GM20000 (cell line): Measurements from ENCODE around the gene SPSB4.

ENCODE experiments used
- DNase-seq: peaks from one replicate; pipeline ENCODE4 v3.0.0; 2012; ENCODE audit warnings: low spot score
- TF ChIP-seq, protein P1 (sequence below): IDR thresholded peaks from 2 replicates; pipeline ENCODE4 v1.5.1; 2012; ENCODE audit warnings: mild to moderate bottlenecking, control low read depth; ENCODE audit errors: extremely low read depth, missing control alignments

The SPSB4 gene

DNA sequence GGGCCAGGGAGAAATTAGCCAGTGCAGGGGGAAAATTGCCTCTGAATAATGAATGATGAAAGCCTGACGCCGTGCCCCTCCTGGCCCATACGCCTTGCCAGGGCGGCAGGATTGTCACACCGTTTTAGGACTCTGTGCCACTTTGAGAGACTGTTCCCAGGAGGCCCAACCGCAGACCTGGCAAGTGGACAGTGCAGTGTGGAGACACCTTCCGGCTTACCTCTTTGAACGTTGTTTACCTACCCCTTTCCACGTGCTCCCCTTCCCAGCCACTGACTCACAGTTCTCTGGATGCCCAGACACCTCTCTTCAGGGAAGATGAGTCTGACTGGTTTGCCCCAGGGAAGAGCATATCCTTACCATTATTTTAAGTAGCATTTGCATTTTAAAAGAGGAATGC is 96.5 kb downstream of the SPSB4 start:
- DNase-seq = no peak
- TF ChIP-seq, protein P1, sequence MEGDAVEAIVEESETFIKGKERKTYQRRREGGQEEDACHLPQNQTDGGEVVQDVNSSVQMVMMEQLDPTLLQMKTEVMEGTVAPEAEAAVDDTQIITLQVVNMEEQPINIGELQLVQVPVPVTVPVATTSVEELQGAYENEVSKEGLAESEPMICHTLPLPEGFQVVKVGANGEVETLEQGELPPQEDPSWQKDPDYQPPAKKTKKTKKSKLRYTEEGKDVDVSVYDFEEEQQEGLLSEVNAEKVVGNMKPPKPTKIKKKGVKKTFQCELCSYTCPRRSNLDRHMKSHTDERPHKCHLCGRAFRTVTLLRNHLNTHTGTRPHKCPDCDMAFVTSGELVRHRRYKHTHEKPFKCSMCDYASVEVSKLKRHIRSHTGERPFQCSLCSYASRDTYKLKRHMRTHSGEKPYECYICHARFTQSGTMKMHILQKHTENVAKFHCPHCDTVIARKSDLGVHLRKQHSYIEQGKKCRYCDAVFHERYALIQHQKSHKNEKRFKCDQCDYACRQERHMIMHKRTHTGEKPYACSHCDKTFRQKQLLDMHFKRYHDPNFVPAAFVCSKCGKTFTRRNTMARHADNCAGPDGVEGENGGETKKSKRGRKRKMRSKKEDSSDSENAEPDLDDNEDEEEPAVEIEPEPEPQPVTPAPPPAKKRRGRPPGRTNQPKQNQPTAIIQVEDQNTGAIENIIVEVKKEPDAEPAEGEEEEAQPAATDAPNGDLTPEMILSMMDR = no peak

DNA sequence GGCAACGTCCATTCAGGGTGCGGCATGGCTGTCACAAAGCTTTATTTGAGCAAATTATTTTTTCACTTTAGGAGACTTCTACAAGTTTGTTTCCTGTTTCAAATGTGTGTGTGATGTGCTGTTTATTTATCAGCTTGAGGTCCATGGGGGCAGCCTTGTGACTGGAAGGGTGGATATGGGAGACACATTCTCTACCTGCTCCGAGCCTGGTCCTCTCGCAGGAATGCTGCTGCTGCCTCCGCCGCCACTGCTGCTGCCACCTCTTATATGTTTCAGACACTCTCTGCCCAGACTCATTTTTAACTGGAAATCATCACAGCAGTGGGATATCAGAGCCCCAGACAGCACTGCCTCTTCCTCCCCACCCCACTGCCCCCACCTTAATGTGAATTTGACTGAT is 97.0 kb downstream of the SPSB4 start:
- TF ChIP-seq, protein P1 = no peak
- DNase-seq = no peak

- TF ChIP-seq, protein P1 = no peak
- no peak for DNase-seq
Observed at GRCh38 chr3:141148770-141149169, 97.6 kb downstream of the SPSB4 start.

DNA sequence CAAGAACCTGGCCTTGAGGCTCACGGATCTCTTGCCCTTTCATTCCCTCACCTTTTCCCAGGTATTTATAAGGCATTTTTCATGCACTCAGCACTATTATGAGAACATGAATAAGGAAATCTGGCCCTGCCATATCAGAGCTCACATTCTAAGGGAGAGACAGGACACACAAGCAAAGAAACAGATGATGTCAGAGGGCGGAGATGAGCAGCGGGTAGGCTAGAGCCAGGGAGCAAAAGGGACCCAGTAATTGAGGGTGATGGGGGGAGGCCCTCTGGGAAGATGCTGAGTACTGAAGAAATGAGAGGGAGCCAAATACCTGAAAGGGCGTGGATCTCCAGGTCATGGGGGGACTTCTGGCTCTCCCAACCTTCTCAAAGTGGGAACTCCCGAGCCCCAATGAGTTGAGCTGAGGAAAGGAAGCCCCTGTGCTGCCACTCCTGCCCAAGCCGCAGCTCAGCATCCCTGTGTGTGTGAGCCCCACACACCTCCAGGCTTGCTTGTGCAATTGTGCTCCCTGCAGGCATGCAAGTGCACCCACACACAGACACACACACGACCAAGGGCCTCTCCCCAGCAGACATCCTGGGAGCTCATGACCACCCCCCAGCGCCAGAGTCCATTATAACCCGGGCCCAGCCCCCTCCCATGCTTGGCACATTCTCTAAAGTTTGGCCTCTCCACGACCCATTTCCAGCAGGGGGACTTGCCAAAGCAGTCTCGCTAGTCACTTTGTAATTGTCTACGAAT is 99.1 kb downstream of the SPSB4 start:
- TF ChIP-seq, protein P1 = no peak
- no peak for DNase-seq

- TF ChIP-seq, protein P1 = no peak
- DNase-seq = no peak
Observed at GRCh38 chr3:141150931-141151330, 99.8 kb downstream of the SPSB4 start.

GRCh38 chr3:141151439-141151838 is 100.3 kb downstream of the SPSB4 start:
- DNase-seq = no peak
- TF ChIP-seq, protein P1 = no peak

DNA sequence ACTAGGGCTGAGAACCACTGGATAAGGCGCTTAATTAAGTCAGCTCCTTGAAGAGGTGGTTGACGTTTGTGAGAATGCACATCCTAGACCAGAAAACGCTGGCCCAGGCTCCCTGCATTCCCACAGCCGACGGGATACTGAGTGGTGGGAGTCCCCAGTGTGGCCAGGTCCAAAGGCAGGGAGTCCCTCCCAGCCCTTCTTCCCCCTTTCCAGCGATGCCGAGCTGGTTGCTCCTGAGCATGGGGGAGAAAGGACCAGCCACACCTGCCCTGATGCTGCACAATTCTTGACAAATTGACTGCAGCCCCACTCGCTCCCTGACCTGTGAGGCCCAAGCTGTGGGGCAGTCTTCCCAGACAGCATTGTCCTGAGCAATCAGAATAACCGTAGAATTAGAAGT is 101.0 kb downstream of the SPSB4 start:
- TF ChIP-seq, protein P1 = no peak
- DNase-seq = no peak
